Gastroesophageal sphincter (tissue), 4 donors: ENCODE data around the gene MRPS21. TPM values are rescaled to one million over a fixed set of nuclear protein-coding genes. Genes with fewer than 3 reads are reported as not detected.
A peak's percentile ranks its signal among the peaks of the same experiment; 100 is the strongest.

Experiments
- ATAC-seq: fragments of 150-250 bp; one replicate; pipeline ENCODE4 v1.9.1; 2016; ENCODE audit warnings: mild to moderate bottlenecking, moderate library complexity
- H3K27ac ChIP-seq, 4 donors: fragments of 200-600 bp; sonication (generic) in 3 of 4; 1 replicate in 3 of 4; 2 replicates in 1 of 4; pipeline ENCODE4 v1.5.1; 2016 to 2019
- H3K27me3 ChIP-seq: fragments of 200-600 bp; sonication (generic); one replicate; pipeline ENCODE4 v1.5.1; 2019
- H3K36me3 ChIP-seq, 2 donors: fragments of 200-600 bp; sonication (generic); one replicate each; pipeline ENCODE4 v1.5.1; 2019; ENCODE audit warnings: control low read depth in 1 of 2
- H3K4me1 ChIP-seq, 3 donors: fragments of 200-600 bp; sonication (generic); 1 replicate in 2 of 3; 2 replicates in 1 of 3; pipeline ENCODE4 v1.5.1; 2016 to 2019; ENCODE audit warnings: control low read depth in 2 of 3
- H3K4me3 ChIP-seq, 2 donors: fragments of 200-600 bp; sonication (generic); one replicate each; pipeline ENCODE4 v1.5.1; 2019; ENCODE audit warnings: mild to moderate bottlenecking in 1 of 2, moderate library complexity in 1 of 2
- H3K9me3 ChIP-seq, 3 donors: fragments of 200-600 bp; sonication (generic); one replicate each; pipeline ENCODE4 v1.5.1; 2017 to 2019; ENCODE audit warnings: control low read depth in 2 of 3
- EP300 ChIP-seq: sonication (generic); formaldehyde crosslinking; IDR thresholded peaks from one replicate; pipeline ENCODE4 v1.6.1; 2017; ENCODE audit warnings: antibody characterized with exemption, mild to moderate bottlenecking
- POLR2A ChIP-seq, 2 donors: fragments of 450-650 bp; IDR thresholded peaks; one replicate each; pipeline ENCODE4 v1.6.1; 2017; ENCODE audit warnings: antibody characterized with exemption in 2 of 2, mild to moderate bottlenecking in 2 of 2, moderate library complexity in 1 of 2
- POLR2AphosphoS5 ChIP-seq: sonication (generic); formaldehyde crosslinking; IDR thresholded peaks from one replicate; pipeline ENCODE4 v1.6.1; 2017; ENCODE audit warnings: antibody characterized with exemption
- WGBS, 2 donors: methylation state at CpG; one replicate each; pipeline ENCODE4 v1.1.5; 2018; ENCODE audit warnings: low coverage in 1 of 2; 5-methylcytosine and 5-hydroxymethylcytosine counted together
- total RNA-seq, 4 donors: library from RNA; depleted of rRNA; stranded (reverse); fragments of >200 nt; gene quantifications; one replicate each; pipeline ENCODE4 v1.1.0, GENCODE V29; 2016
- TF ChIP-seq, protein P1 (sequence below), 4 experiments: fragments of 200-600 bp in 2 of 4; fragments of 450-650 bp in 2 of 4; sonication (generic) in 1 of 4; IDR thresholded peaks; one replicate each; pipeline ENCODE4 v1.5.1; 2017 to 2019; ENCODE audit warnings: antibody characterized with exemption in 4 of 4, mild to moderate bottlenecking in 2 of 4, moderate library complexity in 2 of 4

The MRPS21 gene
- total RNA-seq, 4 donors from 2014 or later = 36.0 to 59.9 (median 43.4) TPM

GRCh38 chr1:150268705-150269403 is 24.8 kb upstream of the MRPS21 start, which contains the start of gene APH1A:
Gene APH1A, minus strand, starts transcription at chr1:150269016. Its CDS starts 206 bp downstream, at chr1:150268810.
- H3K36me3 ChIP-seq = peaks cover 0 to 36% of the 10 kb centered on the region in 2 donors
- peak within 1 kb of the TSS; percentile 83 to 89 for H3K4me3 ChIP-seq
- no peaks in the 10 kb centered on the region for H3K27me3 ChIP-seq
- peaks cover 3 to 56% (median 25%) of the 10 kb centered on the region in 3 donors for H3K4me1 ChIP-seq
- peak within 1 kb of the TSS; percentile 88 to 97 (median 92) for H3K27ac ChIP-seq
- 0 to 1% methylated on average over 6 to 12 of the region's 49 CpGs for WGBS, 2 donors
- TF ChIP-seq, protein P1, sequence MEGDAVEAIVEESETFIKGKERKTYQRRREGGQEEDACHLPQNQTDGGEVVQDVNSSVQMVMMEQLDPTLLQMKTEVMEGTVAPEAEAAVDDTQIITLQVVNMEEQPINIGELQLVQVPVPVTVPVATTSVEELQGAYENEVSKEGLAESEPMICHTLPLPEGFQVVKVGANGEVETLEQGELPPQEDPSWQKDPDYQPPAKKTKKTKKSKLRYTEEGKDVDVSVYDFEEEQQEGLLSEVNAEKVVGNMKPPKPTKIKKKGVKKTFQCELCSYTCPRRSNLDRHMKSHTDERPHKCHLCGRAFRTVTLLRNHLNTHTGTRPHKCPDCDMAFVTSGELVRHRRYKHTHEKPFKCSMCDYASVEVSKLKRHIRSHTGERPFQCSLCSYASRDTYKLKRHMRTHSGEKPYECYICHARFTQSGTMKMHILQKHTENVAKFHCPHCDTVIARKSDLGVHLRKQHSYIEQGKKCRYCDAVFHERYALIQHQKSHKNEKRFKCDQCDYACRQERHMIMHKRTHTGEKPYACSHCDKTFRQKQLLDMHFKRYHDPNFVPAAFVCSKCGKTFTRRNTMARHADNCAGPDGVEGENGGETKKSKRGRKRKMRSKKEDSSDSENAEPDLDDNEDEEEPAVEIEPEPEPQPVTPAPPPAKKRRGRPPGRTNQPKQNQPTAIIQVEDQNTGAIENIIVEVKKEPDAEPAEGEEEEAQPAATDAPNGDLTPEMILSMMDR (IDR thresholded peaks at IDR 0.05) = peak in 2 of 4 experiments; percentile 2 to 20
- TF ChIP-seq POLR2A (IDR thresholded peaks at IDR 0.05) (peak; percentile 51 to 60), POLR2AphosphoS5 (peak; percentile 89), EP300 (no peak)
- ATAC-seq = peak; percentile 99
- H3K9me3 ChIP-seq = no peaks in the 10 kb centered on the region

DNA sequence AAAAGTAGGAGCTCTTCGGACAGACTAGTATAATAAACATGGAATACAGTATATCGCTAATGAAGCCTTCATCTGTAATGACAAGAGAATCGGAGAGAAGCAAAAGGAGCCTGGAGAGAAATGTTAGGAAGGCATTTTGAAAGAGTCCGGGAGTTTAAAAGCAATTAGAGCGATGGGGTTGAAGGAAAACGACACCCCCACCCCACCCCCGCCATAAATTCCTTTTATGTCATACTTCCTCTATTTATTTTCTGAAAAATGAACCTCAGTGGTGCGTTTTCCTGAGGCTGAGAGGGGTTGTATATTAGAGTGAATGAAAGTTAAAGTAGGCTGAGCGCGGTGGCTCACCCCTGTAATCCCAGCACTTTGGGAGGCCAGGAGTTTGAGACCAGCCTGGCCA is 24.2 kb upstream of the MRPS21 start:
- Histone ChIP-seq H3K4me3 (peak overlapping the region; percentile 83 to 89), H3K36me3 (peaks cover 0 to 31% of the 10 kb centered on the region in 2 donors), H3K27ac (peak overlapping the region; percentile 57 to 97 (median 89)), H3K9me3 (no peaks in the 10 kb centered on the region), H3K27me3 (no peaks in the 10 kb centered on the region), H3K4me1 (peaks cover 3 to 58% (median 25%) of the 10 kb centered on the region in 3 donors)
- WGBS, 2 donors = 13 to 39% methylated on average over 8 to 10 of the region's 10 CpGs
- no peak for ATAC-seq
- TF ChIP-seq EP300 = no peak
- TF ChIP-seq POLR2A (IDR thresholded peaks at IDR 0.05) = no peak
- TF ChIP-seq, protein P1 (IDR thresholded peaks at IDR 0.05) = no peak
- no peak for TF ChIP-seq POLR2AphosphoS5

DNA sequence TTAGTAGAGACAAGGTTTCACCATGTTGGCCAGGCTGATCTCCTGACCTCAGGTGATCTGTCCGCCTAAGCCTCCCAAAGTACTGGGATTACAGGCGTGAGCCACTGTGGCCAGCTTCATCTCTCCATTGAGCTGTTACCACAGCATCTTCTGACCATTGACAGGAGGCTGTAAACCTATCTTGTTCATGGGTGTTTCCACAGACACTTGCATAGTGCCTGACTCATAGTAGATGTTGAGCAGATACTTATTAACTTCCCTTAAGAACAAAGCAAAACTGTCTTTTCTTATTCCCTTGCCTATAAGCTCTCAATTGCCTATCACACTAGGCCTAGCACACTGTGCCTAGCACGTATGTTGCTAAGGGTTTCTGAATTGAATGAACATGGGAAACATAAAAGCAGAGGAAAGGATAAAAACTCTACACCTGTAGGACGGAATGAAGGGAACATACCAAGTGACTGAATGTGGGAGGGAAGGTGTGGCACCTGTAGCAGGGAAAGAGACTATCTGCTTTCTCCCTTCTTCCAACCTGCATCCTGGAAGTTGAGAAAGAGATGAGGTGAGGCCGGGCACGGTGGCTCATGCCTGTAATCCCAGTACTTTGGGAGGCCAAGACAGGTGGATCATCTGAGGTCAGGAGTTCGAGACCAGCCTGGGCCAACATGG is 22.2 kb upstream of the MRPS21 start:
- 86 to 90% methylated on average over 3 to 7 of the region's 7 CpGs for WGBS, 2 donors
- peak overlapping the region in 3 of 4 donors; percentile 70 to 73 (median 70) for H3K27ac ChIP-seq
- no peak for ATAC-seq
- no peaks in the 10 kb centered on the region for H3K9me3 ChIP-seq
- H3K4me1 ChIP-seq = peaks cover 3 to 55% (median 25%) of the 10 kb centered on the region in 3 donors
- H3K36me3 ChIP-seq = peaks cover 0 to 11% of the 10 kb centered on the region in 2 donors
- H3K4me3 ChIP-seq = no peak overlapping the region
- TF ChIP-seq POLR2AphosphoS5 (no peak), POLR2A (IDR thresholded peaks at IDR 0.05) (no peak), EP300 (no peak)
- TF ChIP-seq, protein P1 (IDR thresholded peaks at IDR 0.05) = no peak
- no peaks in the 10 kb centered on the region for H3K27me3 ChIP-seq

GRCh38 chr1:150273311-150273710 is 20.4 kb upstream of the MRPS21 start:
- WGBS, 2 donors = 17 to 33% methylated on average over 1 of the region's 1 CpG
- Histone ChIP-seq H3K4me1 (peaks cover 0 to 37% (median 14%) of the 10 kb centered on the region in 3 donors), H3K4me3 (peak overlapping the region; percentile 13 to 39), H3K27me3 (no peaks in the 10 kb centered on the region), H3K9me3 (no peaks in the 10 kb centered on the region), H3K36me3 (no peaks in the 10 kb centered on the region), H3K27ac (peak overlapping the region in 3 of 4 donors; percentile 70 to 73 (median 70))
- ATAC-seq = no peak
- TF ChIP-seq, protein P1 (IDR thresholded peaks at IDR 0.05) = no peak
- no peak for TF ChIP-seq POLR2A (IDR thresholded peaks at IDR 0.05)
- no peak for TF ChIP-seq EP300
- no peak for TF ChIP-seq POLR2AphosphoS5
